Measurements from ENCODE around the gene TTLL12.

GRCh38 chr22:43230571-43230970, 43.6 kb upstream of the TTLL12 start:
- TF ChIP-seq CTCF (IDR thresholded peaks at IDR 0.05) (no peak), EZH2 (IDR thresholded peaks at IDR 0.05; ENCODE audit: borderline replicate concordance, insufficient read depth, low read depth, low read length, poor library complexity, severe bottlenecking) (no peak)

Measured in B cell (primary cell).